GM10847 (cell line): Measurements from ENCODE around the gene FUZ.

ENCODE experiments used
- POLR2A ChIP-seq: IDR thresholded peaks from 2 replicates; pipeline ENCODE4 v1.6.1; 2011; ENCODE audit not compliant: insufficient read length; ENCODE audit errors: extremely low read depth

FUZ gene

DNA sequence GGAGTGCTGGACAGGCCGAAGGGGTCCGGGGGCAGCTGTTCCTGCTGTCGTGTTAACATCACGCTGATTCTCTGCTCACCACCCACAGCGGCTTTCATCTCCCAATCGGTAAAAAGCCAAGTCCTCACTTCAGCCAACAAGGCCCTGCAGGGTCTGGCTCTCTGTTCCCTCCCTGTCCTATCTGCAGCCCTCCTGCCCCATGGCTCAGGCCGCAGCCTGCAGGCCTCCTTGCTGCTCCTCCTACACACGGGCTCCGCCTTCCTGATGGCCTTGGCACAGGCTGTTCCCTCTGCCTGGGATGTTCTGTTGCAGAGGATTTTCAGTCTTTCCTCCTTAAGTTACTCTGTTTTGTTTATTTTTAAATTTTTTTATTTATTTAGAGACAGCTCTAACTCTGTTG is 22.2 kb downstream of the FUZ start:
- no peak for TF ChIP-seq POLR2A

DNA sequence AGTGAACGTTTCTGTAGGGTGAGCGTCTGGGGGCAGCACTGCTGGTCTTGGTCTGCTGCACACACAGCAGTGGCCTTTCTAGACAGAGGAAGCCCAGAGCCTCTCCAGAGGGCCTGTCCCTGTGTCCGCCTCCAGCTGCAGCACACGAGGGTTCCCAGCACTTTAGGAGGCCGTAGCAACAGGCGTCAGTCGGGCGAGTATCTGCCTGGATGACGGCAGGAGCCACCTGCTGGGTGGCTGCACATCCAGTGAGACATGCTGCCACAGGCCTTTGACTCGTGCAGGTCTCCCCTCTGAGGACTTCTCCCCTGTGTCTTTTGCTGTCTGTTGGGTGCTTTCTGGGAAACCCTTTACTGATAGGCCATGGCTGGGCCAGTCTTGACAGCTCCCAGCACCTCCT is 24.2 kb downstream of the FUZ start:
- no peak for TF ChIP-seq POLR2A

DNA sequence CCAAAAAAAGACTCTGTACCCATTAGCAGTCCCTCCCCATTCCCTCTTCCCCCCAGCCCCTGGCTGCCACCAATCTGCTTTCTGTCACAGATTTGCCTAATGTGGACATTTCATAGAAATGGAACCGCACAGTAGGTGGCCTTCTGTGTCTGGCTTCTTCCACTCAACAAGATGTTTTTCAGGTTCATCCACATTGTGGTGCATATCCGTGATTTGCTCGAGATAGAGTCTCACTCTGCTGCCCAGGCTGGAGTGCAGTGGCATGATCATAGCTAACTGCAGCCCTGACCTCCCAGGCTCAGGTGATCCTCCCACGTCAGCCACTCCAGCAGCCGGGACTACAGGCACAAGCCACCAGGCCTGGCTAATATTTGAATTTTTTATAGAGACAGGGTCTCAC is 25.3 kb downstream of the FUZ start:
- no peak for TF ChIP-seq POLR2A

DNA sequence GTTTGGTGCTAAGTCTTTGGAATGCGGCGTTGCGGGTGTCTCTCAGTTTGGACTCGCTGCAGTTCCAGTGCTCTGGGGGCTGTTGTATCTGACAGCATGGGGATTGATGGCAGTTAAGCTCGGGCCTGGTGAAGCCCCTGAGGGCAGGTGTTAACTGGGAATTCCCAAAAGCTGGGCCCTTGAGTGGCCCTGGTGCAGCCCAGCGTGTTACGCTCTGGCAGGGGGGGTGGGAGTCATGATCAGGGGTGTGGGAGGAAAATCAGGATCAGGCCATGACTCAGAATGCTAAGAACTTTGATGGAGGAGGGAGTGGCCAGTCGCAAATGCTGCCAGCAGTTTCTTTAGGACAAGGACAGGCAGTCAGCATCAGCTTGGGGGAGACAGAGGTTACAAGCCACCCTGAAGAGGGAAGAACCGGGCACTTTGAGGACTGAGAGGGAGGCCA is 26.7 kb downstream of the FUZ start:
- TF ChIP-seq POLR2A, result no peak

DNA sequence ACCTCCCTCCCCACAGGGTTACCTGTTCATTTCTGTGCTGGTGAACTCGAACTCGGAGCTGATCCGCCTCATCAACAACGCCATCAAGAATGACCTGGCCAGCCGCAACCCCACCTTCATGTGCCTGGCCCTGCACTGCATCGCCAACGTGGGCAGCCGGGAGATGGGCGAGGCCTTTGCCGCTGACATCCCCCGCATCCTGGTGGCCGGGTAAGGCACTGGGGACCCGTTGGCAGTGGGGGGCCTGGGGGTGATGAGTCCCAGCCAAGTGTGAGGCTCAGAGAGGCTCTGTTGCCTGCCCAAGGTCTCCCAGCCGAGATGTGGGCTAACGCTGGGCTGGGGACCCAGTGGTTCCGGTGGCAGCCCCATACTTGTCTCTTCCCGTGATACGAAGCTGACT is 30.6 kb downstream of the FUZ start:
- no peak for TF ChIP-seq POLR2A

DNA sequence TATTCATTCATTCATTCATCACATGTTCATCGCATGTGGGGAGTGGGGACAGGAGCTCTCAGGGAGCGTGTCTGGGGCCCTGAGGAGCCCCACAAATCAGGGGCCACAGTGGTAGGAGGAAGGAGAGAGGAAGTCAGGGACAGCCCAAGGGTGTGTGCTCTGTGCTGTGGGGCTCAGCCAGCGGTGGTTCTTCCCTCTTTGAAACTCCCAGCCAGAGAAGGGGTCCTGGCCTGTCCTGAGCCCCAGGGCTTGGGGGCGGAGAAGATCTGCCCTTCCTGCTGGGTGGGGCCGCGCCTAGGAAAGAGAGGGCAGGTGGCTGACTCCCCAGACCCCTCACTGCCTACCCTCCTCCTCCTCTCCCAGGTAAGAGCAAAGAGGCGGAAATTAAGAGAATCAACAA is 31.7 kb downstream of the FUZ start:
- TF ChIP-seq POLR2A, result no peak

DNA sequence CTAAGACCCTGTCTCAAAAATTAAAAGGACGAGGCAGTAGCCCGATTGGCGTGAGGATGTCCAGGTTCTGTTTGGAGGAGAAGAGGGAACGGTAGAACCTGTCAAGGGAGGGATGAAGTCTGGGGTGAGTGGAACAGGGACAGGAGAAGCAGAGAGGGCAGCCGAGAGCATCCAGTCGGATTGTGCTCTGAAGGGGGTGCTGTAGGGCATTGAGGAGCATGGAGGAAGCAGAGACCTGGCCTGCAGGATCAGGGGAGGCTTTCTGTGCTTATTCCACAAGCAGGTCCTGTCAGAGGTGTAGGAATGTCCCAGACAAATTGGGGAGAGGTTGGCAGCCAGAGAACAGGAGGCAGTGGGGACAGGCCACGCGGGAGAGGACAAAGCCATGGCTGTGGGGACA is 32.2 kb downstream of the FUZ start:
- no peak for TF ChIP-seq POLR2A

DNA sequence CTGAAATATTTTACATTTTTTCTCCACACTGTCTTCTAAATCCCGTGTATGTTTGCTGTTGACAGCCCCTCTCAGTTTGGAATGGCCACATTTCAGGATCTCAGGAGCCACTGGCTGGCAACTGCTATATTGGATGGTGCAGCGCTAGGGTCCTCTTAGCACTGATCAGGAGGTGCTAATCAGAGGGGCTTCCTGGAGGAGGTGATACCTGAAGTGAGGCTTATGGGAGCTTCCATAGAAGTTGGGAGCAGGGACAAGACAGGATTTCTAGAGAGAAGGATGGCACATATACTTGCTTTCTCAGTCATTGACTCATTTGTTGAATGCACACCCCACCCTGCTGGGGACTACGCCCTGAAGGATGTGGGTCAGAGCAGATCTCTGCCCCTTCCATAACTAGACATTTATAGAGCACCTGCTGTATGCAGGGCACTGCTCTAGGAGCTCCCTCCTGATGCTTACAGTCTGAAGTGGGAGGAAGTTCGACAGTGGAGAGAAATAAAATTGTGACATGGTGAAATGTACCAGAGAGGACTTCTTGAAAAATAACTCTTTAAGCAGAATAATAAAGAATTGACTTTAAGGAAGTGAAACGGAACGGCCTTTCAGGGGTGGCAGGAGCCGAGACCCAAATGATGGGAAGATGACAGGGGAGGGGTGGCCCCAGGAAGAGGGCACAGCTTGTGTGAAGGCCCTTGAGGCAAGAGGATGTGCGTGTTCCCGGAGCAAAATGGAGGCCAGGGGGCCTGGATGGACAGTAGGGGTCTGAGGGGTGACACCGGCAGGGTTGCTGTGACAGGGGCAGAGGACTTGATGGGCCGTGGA is 33.1 kb downstream of the FUZ start:
- no peak for TF ChIP-seq POLR2A

DNA sequence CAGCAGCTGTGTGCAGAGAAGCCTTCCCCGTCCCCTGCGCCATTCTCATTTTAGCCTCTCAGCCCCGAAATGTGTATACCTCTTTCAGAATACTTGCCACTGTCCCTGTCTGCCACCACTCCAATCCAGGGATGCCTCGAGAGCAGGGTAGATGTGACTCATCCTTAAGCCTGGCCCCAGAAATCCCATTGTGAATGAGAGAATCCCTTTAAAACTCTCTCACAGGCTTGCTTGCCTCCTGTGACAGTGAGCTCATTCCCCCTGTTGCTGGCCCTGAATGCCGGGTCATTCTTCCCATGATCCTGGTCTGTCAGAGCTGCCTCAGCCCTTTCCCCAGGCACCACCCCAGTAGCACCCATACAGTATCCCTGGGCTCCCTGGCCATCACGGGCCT is 36.7 kb downstream of the FUZ start:
- no peak for TF ChIP-seq POLR2A

DNA sequence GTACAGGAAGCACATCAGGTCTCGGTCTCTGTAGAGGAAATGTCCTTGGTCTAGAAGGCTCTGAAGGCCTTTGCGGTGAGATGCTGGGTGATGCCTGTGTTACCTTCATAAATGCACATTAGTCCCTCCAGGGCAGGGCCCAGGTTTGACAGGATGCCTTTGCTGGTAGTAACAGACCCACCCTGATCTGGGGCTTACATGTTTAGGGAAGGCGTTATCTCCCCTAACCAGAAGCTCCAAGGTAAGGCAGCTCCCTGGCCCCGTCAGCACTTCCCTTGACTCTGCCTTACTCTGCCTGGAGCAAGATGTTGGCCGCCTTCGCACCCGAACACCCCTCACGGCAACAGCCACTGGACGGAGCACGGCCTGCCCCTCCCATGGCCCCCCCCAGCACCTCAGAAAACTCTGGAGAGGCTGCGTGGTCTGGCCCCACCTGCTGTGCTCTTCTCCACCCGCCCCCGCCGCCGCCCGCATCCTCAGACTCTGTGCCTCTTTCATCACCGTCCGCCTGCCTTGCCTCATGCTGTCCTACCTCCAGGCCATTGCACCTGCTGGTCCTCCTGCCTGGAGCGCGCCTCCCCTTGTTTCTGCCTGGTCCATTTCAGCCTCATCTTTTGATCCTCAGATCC is 37.2 kb downstream of the FUZ start:
- TF ChIP-seq POLR2A, result no peak

DNA sequence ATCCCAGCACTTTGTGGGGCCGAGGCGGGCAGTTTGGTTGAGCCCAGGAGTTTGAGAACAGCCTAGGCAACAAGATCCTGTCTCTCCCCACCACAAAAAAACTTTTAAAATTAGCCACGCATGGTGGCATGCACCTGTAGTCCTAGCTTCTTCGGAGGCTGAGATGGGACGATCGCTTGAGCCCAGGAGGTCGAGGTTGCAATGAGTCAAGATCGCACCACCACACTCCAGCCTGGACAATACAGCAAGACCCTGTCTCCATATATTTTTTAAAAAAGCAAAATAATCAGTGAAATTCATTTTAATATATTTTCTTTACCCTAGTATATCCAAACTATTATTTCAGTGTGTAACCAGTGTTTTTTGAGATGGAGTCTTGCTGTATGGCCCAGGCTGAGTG is 38.1 kb downstream of the FUZ start:
- no peak for TF ChIP-seq POLR2A

DNA sequence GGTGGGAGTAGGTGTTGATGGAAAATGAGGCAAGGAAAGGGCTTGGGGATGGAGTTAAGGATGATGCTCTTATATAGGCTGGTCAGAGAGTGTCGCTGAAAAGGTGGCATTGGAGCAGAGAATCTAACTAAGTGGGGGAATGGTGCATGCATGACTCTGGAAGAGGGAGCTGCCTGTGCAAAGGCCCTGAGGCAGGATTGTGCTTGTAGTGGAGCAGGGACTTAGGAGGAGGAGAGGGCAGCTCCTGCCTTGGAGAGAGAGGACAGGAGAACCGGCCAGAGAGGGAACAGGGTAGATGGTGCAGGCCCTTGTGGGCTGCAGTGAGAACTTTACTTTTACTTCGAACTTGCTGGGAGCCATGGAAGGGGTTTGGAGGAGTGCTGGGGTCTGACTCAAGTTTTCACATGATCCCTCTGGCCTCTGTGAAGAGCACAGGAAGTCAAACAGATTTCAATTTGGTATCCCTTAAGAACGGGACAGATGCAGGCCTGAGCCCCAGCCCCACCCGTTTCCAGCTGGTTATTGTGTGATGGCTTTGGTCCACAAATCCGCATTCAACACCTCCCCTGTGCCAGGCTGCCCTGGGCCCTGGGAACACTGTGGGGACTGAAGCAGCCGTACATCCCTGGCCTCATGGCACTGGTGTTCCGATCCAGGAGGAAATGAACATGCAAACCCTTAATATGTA is 39.3 kb downstream of the FUZ start:
- no peak for TF ChIP-seq POLR2A

DNA sequence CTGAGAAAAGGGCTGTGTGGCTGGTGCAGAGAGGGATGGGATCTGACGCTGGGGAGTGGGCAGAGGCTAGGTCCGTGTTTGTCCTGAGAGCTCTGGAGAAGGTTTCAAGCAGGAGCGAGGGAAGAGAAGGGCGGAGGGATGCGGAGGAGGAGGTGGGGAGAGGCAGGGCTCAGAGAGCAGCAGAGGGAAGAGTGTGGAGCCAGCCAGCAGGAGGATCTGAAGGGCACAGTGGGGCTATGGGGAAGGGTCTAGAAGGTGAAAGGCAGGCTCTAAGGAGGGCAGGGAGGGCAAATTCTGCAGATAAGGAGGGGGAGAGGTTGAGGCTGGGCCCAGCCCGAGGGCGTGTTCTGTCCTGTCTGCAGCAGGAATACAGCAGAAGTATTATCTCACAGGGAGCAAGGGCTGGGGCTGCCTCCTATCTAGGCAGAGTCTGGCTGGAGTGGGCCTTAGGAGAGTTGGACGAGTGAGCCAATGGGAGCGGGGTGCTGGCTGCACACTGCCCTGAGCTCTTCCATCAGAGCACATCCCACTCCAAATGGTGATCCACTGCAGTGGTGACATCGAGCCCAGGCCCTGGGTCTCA is 40.2 kb downstream of the FUZ start:
- no peak for TF ChIP-seq POLR2A

DNA sequence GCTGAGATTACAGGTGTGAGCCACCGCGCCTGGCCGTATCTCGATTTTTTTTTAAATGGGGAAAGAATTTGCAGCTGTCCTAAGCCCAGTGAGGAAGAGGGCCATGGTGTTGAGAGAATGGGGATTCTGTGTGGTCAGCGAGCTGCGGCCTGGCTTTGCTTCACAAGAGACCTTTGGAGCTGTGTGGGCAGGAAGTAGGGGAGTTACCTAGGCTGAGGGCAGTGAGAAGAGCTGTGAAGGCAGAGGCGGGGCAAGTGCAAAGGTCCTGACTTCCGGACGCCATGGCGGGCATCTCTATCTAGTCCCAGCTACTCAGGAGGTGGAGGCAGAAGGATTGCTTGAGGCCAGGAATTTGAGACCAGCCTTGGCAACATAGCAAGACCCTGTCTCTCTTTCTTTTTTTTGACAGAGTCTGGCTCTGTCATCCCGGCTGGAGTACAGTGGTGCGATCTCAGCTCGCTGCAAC is 41.4 kb downstream of the FUZ start:
- no peak for TF ChIP-seq POLR2A

DNA sequence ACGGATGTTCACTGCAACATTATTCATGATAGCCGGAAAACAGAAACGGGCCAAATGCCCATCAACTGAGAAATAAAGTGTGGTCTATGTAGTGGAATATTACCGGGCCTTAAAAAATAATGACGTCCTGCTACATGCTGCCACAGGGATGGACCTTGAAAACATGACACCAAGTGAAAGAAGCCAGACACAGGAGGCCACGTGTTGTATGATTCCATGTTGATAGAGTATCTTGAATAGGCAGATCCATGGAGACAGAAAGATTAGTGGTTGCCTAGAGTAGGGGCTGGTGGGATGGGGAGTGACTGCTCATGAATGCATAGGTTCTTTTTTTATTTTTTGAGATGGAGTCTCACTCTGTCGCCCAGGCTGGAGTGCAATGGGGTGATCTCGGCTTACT is 42.6 kb downstream of the FUZ start:
- TF ChIP-seq POLR2A, result no peak

DNA sequence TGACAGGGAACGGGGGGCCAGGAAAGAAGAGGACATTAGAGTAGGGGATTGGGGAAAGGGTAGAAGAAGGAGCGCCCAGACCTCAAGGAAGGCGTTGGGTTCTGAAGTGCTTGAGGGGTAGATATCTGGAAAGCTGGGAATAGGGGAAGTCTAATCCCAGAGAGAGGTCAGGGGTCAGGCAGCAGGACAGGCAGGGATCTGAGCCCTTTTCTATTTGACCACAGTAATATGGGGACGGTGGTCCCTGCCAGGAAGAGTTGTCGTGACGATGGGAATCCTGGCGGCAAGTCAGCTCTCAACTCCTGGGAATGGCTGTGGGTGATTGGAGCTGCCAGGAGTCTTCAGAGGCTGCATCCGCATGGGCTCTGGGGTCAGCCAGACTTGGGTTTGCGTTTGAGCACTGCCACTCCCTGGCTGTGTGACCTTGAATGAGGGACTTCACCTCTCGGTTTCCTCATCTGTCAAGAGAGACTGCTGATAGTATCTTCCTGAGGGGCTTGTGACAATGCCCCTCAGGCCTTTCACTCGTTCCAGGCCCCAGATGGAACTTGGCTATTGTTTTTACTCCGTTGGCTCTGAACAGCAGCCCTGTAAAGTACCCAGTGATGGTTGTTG is 45.0 kb downstream of the FUZ start:
- no peak for TF ChIP-seq POLR2A

DNA sequence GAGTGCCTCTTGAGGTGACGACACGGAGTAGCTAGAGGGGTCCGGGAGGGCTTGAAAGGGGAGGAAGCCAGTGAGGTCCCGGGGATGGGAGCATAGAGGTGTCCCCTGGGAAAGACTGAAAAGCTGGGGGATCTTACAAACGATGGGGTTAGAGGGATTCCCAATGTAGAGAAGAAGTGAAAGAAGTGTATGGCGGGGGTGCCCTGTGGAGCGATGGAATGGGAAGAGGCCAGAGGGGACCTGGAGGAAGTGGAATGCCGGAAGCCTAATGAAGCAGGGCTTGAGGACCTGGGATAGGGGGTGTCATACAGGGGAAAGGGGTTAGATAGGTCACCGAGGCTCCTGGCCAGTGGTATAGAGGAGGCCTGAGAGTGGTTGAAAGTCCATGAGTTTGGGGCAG is 45.7 kb downstream of the FUZ start:
- no peak for TF ChIP-seq POLR2A
